NCI-H69 (cell line): ENCODE measurements around the gene ELOVL2.

Experiments
- DNase-seq: peaks from one replicate; lab custom pipeline; 2025; lab: John Stamatoyannopoulos, UW

ELOVL2 gene

GRCh38 chr6:11056871-11057270, 12.8 kb upstream of the ELOVL2 start:
- DNase-seq = no peak

DNA sequence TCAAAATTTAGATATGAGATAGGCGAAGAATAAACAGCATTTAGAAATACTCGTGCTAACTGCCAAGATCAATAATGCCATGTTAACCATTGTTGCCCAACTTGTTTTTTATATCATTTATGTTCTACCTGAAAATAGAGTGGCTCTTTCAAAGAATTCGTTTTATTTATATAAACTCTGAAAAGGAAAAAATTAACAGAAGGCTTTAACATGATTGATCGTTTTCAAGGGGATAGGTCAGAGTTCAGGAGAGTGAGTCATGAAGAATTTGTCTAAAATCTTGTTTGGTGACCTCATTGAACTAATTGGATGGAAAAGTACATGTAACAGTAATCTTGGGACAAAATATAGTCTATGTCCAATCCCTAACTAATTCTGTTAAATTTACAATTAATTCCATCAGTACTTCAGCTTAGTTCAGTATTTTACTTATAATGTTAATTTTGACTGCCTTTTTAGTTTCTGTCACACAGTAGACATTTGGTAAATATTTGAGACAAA, 11.1 kb upstream of the ELOVL2 start:
- DNase-seq = no peak

DNA sequence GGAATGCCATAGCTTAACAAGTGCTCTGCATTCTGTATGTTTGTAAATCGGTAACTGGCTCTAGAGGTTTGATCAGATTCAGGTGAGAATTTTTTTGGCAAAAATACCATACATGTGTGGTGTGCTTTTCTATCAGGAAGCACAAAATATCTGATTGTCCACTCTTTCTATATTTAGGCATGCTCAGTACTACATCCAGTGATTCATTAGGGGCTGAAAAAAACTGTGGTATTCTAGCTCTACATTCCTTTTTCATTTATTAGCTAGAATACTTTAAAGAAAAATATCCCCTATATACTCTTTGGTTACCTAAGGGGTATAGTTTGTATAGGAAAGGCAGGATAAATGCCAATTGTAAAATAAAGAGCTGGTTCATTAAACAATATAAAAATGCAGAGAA, 10.6 kb upstream of the ELOVL2 start:
- no peak for DNase-seq

DNA sequence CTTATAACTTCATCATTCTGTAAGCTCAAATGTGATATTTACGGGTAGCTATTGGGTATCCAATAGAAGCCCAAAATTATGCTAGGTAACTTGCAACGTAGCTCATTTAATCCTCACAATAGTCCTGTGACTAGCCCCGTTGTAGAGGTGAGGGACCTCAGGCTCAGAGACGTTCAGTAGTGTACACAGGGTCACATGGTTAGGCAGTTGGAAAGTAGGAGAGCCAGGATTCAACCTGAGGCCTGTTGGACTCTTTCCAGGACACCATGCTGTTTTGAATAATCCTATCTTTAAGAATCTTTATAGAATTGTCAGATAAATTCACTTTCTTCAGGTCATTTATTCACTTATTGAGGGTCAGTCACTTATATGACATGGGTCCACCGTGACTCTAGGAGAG, 9.2 kb upstream of the ELOVL2 start:
- peak; percentile 30 for DNase-seq

DNA sequence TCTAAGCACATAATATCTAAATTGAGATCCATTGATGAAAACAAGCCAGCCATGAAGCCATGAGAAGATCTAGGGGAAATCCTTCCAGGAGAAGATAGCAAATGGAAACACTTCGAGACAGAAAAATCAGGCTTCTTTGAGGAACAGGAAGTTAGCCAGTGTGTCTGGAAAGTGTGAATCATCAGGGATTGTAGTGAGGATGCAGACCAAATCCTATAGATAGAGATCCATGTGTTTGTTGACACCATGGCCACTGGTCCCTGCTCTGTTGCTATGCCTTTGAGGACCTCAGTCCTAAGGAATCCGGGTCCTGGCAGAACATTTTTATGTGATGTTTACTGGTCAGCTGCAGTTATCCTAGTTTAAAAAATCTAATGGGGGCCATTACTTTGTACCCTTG, 6.6 kb upstream of the ELOVL2 start:
- no peak for DNase-seq

- no peak for DNase-seq
Observed at GRCh38 chr6:11044712-11045167, 635 bp upstream of the ELOVL2 start.

DNA sequence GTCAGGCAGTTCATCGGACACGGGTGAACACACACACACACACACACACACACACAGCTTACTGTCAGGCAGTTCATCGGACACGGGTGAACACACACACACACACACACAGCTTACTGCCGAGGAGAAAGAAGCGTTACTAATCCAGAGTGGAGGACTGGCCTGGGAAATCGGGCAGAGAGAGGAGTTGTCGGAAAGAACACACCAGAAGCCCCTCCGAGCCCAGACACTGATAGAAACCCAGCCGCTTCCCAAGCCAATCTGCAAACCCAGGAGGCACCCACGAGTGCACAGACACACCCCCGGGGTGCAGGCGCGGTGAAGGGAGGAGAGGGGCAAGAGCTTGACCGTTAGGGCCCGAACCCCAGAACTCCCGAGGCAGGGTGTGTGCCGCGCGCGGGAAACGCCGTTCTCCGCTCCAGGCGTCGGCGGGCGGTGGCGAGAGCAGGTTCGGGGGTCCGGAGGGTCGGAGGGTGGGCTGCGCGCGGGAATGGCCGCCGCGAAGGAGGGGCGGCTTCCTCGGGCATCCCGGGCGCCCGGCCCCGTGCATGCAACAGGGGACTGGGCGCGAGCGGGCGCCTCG, 636 bp downstream of the ELOVL2 start:
- no peak for DNase-seq

- peak; percentile 81 for DNase-seq
Observed at GRCh38 chr6:11042750-11043377, 1.2 kb downstream of the ELOVL2 start.

DNA sequence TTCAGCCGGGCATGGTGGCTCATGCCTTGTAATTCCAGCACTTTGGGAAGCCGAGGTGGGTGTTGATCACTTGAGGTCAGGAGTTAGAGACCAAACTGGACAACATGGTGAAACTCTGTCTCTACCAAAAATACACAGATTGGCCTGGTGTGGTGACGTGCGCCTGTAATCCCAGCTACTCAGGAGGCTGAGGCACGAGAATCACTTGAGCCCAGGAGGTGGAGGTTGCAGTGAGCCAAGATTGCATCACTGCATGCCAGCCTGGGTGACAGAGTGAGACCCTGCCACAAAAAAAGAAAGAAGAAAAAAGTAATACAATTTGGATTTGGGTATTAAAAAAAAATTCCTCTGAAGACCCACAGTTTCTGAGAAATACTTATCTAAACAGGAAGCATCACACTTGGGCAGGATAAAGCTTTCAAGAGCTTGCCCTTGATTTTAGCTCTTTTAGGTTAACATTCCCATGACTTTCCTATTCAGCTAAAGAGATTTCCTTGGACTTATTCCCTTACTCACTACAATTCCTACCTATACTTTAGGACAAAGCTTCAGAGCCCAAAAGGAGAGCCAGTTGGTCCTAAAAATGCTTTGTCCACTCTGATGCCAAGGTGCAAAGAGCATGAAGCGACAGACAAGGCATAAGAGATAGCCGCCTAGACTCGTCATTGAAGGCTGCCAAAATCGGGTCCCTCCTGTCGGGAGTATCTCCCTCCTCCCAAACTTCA, 1.9 kb downstream of the ELOVL2 start:
- DNase-seq = peak; percentile 37

DNA sequence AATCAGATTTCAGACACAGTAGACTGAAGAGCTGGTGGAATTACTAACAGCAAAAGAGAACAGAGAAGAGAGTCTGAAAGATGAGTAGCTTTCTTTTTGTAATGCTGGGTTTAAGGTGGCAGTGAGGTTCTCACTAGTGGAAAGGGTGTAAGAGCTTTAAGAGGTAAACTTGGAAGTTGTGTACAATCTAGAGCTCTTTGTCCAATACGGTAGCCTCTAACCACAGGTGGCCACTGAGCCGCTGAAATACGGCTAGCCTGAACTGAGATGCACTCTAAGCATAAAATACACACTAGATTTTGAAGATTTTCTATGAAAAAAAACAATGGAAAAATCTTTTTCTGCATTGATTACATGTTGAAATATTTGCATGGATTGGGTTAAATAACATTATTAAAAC, 4.0 kb downstream of the ELOVL2 start:
- peak; percentile 49 for DNase-seq

DNA sequence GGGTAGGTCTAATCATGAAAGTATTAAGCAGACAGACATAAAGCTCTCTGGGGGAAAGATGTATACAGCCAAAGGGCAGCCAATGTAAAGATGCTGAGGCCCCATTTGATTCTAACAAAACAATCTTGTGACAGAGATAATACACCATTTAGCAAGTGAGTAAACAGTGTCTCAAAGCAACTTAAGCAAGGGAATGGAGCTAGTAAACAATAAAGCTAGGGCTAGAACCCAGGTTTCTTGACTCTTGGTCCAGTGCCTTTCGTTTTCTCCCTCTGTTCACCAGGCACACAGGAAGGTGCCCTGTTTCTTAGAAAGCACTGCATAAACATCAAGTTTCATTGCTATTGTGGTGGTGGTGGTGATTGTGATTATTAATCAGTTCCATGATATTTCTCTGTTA, 5.1 kb downstream of the ELOVL2 start:
- peak; percentile 89 for DNase-seq

- no peak for DNase-seq
Observed at GRCh38 chr6:11036977-11037430, 7.1 kb downstream of the ELOVL2 start.

- no peak for DNase-seq
Observed at GRCh38 chr6:11036351-11036740, 7.8 kb downstream of the ELOVL2 start.

GRCh38 chr6:11035616-11036350, 8.3 kb downstream of the ELOVL2 start:
- no peak for DNase-seq

DNA sequence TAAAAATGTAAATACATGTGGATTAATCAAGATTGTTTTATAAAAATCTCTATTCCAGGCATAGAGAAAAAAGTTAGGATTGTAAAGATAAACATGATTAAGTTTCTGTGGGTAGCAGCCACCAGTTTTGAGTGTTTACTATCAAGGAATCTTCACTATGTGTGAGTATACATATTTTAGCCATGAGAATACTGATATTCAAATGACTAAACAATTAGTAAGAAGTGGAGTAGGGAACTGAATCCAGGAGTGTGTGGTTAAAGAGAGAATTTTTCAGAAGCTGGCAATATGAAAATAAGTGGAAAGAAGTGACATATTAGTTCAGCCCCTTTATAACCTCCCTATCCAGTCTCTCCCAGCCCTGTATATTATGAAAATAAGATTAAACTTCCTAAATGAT, 10.3 kb downstream of the ELOVL2 start:
- DNase-seq = no peak

DNA sequence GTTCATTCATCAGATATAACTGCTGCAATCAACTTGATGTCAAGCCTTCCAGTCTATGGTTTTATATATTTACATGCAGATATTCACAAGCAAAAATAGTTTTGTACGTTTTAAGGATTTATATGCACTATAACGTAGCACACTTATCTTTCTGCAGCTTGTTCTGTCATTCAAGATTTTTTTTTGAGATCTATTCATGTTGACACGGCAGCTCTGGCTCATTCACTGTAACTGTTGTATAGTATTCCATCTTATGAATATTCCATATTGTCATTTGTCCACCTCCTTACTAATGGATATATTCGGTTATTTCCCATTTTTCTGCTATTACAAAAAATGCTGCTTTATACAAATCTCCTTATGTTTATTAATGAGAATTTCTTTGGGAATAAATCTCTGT, 13.2 kb downstream of the ELOVL2 start:
- DNase-seq = no peak

DNA sequence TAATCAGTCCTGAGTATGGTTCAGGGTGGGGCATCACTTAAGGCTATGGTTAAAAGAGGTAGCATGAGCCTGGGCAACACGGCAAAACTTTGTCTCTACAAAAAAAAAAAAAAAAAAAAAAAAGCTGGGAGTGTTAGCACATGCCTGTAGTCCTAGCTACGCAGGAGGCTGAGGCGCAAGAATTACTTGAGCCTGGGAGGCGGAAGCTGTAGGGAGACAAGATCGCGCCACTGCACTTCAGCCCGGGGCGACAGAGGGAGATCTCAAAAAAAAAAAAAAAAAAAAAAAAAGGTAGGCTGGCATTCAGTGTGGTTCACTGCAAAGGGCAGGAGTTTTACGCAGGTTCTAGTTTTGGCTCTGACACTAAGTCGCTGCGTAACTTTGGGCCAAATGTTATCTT, 15.1 kb downstream of the ELOVL2 start:
- no peak for DNase-seq

DNA sequence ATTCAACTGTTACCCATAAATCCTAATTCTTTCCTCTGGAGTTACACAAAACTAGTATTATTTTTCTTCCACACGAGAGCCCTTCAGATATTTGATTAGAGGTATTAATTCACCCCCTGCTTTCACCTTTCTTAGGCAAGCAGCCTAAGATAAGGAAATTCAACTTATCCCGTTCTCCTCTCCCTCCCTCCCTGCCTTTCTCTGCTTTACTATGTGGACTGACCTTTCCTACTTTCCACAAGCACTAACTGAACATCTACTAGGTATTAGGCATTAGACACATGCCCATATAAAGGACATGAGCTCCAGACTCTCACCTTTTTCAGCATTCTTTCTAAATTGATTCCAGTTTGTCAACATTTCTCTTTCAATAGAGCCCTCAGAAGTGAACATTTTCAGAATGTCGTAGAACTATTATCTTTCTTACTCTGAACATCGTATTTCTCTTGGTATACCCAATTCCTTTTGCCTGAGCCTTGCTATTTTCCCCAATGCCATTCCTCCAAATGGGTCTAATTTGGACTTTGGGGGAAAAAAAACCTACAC, 16.5 kb downstream of the ELOVL2 start:
- DNase-seq = no peak

DNA sequence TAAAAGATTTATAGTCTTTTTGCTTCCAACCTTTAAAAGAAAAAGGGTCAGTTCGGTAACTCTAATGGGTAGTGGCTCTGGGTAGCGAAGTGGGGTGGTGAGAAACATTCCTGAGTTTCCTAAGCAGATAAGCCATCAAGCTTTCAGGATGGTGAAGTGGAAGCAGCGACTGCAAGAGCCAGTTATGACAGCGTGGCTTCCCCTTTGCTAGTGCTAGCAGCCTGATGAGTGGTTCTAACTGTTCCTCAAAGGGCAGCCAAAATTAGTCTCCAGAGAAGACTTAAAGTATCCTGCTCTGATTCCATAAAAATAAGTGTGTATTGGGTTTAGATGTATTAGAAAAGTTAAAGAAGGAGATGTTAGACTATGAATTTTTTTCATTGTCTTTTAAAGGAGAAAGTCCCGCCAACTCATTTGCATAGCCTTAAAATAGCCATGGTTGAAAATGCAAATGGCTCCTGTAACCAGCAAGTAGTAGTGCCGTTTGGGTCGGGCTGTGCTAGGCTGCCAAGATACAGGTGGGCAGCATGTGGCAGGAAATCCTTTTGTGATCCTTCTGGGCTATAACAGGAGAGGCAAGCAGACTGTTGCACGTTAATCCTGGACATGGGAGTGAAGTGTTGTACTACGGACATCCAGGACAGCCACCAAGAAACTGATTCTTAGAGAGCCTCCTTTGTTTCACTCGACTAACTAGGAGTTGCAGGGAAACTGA, 18.0 kb downstream of the ELOVL2 start:
- peak; percentile 16 for DNase-seq

GRCh38 chr6:11025130-11025529, 19.0 kb downstream of the ELOVL2 start:
- DNase-seq = no peak

DNA sequence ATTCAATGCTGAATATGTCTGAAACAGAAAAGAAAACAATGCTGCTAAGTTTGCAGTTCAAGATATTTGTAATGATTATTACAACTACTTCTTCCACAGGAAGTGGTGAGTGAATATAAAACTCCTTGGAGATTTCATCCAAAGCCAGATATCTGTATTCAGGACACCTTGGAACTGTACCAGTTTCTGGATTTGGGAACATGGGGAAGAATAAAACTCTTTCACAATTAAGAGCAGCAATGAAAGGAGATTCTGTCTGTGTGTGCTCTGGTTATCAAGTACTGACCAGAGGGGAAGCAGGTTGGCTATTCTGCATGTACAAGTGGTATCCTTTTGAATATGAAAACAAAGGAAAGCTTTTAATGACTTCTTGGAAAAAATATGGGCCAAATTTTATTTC, 21.1 kb downstream of the ELOVL2 start:
- DNase-seq = no peak

DNA sequence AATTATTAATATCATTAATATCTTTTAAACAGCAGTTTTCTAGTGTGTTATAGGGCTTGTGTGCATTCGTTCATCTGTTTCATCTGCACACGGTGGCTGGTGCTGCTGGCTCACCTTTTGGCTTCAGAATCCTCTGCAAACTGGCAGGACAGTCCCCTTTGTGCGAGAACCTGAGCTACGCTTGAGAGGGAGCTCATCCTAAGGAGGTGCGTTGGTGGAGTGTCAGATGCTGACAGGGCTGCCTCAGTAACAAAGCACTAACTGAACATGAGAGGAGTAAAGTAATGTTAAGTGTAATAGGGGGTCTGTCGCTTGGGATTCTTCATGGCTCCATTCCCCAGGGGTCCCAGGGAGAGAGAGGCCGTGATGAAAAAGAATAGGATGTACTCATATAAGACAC, 22.4 kb downstream of the ELOVL2 start:
- no peak for DNase-seq
